SK-N-SH (cell line): ENCODE results near the gene BSPRY.
A peak's percentile ranks its signal among the peaks of the same experiment; 100 is the strongest.

Experiments used
- CTCF ChIP-seq: fragments of 200-600 bp; sonication (generic); IDR thresholded peaks from 2 replicates; pipeline ENCODE4 v1.6.1; 2017; ENCODE audit warnings: antibody characterized with exemption, mild to moderate bottlenecking, moderate library complexity
- EP300 ChIP-seq, 2 experiments: IDR thresholded peaks; 2 replicates each; pipeline versions ENCODE4 v1.4.0 to v1.6.1; 2012; ENCODE audit warnings: borderline replicate concordance in 1 of 2, low read depth in 1 of 2, low read length in 1 of 2
- EZH2phosphoT487 ChIP-seq: fragments of 200-600 bp; sonication (generic); IDR thresholded peaks from 2 replicates; pipeline ENCODE4 v1.6.1; 2017; ENCODE audit warnings: low read depth, mixed run types, mild to moderate bottlenecking, antibody characterized with exemption, moderate library complexity, borderline replicate concordance
- FOXM1 ChIP-seq: IDR thresholded peaks from 2 replicates; pipeline ENCODE4 v1.4.0; 2012; ENCODE audit warnings: low read depth, mild to moderate bottlenecking
- MAX ChIP-seq: IDR thresholded peaks from 2 replicates; pipeline ENCODE4 v1.4.0; 2012; ENCODE audit warnings: low read depth
- NRF1 ChIP-seq: IDR thresholded peaks from 2 replicates; pipeline ENCODE4 v1.6.1; 2012; ENCODE audit warnings: low read depth, mild to moderate bottlenecking, low read length
- PBX3 ChIP-seq: IDR thresholded peaks from 2 replicates; pipeline ENCODE4; 2012
- POLR2AphosphoS5 ChIP-seq: IDR thresholded peaks from 2 replicates; pipeline ENCODE4 v1.6.1; 2012; ENCODE audit warnings: low read depth, low read length
- RAD21 ChIP-seq: IDR thresholded peaks from 2 replicates; pipeline ENCODE4 v1.6.1; 2012; ENCODE audit warnings: mild to moderate bottlenecking, low read length
- REST ChIP-seq: IDR thresholded peaks from 2 replicates; pipeline ENCODE4 v1.6.1; 2012; ENCODE audit warnings: mild to moderate bottlenecking, low read depth, low read length, moderate library complexity
- RFX5 ChIP-seq: IDR thresholded peaks from 2 replicates; pipeline ENCODE4 v1.6.1; 2012; ENCODE audit warnings: mild to moderate bottlenecking, improper control_type of control experiment, low read length
- SIN3A ChIP-seq: IDR thresholded peaks from 2 replicates; pipeline ENCODE4 v1.6.1; 2012; ENCODE audit warnings: low read depth, mild to moderate bottlenecking, low read length, moderate library complexity, borderline replicate concordance
- USF2 ChIP-seq: fragments of 150-350 bp; IDR thresholded peaks from 2 replicates; pipeline ENCODE4 v1.6.1; 2017; ENCODE audit warnings: antibody characterized with exemption, low read length, low read depth, borderline replicate concordance

- TF ChIP-seq CTCF (no peak), MAX (peak; percentile 76; the same call in 1 of the 2 replicates), REST (peak; percentile 70), RFX5 (peak; percentile 52; the same call in 1 of the 2 replicates), FOXM1 (no peak), RAD21 (no peak; the same call in 1 of the 2 replicates), USF2 (no peak), POLR2AphosphoS5 (peak; percentile 82), EP300 (IDR thresholded peaks at IDR 0.05; ENCODE audit: borderline replicate concordance in 1 of 2, low read depth in 1 of 2, low read length in 1 of 2) (peak; percentile 35 to 45; a peak in 2 of 4 replicates), NRF1 (no peak), PBX3 (no peak), SIN3A (peak; percentile 75; the same call in 1 of the 2 replicates), EZH2phosphoT487 (no peak)
These were observed 9.2 kb upstream of the BSPRY start, which contains the start of gene WDR31 for GRCh38 chr9:113340011-113340699.
